Measurements from ENCODE around the gene FADS1. TPM values are rescaled to one million over a fixed set of nuclear protein-coding genes. Genes with fewer than 3 reads are reported as not detected.

The FADS1 gene
- total and polyA plus RNA-seq, 2 of the 13 experiments (the other 11 are each of a cell fraction or from before 2014, with no cell fraction given) = 91.8 to 108 TPM

GRCh38 chr11:61794579-61794978 lies 22.2 kb downstream of the FADS1 start:
- POLR2A ChIA-PET = no interaction called here
- H4K20me1 ChIP-seq (ENCODE audit: insufficient read depth, low read length) = no peaks in the 10 kb centered on the region; the same call in 1 of the 2 replicates
- H3K4me3 ChIP-seq (replicated peaks in 1 of 3; ENCODE audit: insufficient read depth in 1 of 3, low read depth in 2 of 3, low read length in 3 of 3) = no peak overlapping the region; a peak in 1 of 6 replicates
- CTCF ChIA-PET (ENCODE audit: low intra/inter-chr PET ratio, low total read pairs) = no interaction called here
- H3K27me3 ChIP-seq (ENCODE audit: control insufficient read depth in 1 of 2, insufficient read depth in 2 of 2, low read length in 2 of 2) = no peaks in the 10 kb centered on the region; a peak in 1 of 5 replicates
- peaks cover 45% of the 10 kb centered on the region for H3K4me1 ChIP-seq (ENCODE audit: insufficient read depth, low read length)
- FAIRE-seq (no peak), ATAC-seq (no peak), DNase-seq (ENCODE audit: low spot score) (no peak)
- no TSS peak for BruUV-seq (replicated peaks)
- H2AFZ ChIP-seq (ENCODE audit: low read length) = no peak overlapping the region
- H3K4me2 ChIP-seq (ENCODE audit: low read depth, low read length) = peak overlapping the region; percentile 36
- in situ Hi-C loops (cut with HindIII; ENCODE audit: extremely low pct_ligation_motif_present, low pct_unique_long_range_greater_than_20kb) (loop anchor here (10.0 kb wide), 1 partner anchor 290 kb away; no protein-coding TSS in a partner anchor), intact Hi-C loops (cut with micrococcal nuclease; ENCODE audit: unreplicated experiment) (no loop called here)
- no peaks in the 10 kb centered on the region for H3K9me3 ChIP-seq (ENCODE audit: low read length)
- 91% methylated on average over 4 of the region's 4 CpGs for WGBS (ENCODE audit: low lambda C conversion rate)
- peaks cover 50% of the 10 kb centered on the region for H3K79me2 ChIP-seq (ENCODE audit: insufficient read depth, low read length)
- H3K36me3 ChIP-seq (replicated peaks in 1 of 2; ENCODE audit: control insufficient read depth in 1 of 2, insufficient read depth in 2 of 2, low read length in 2 of 2) = peaks cover 9 to 31% of the 10 kb centered on the region in 2 experiments
- H3K27ac ChIP-seq (ENCODE audit: extremely low read length, insufficient read depth, low read length) = no peak overlapping the region
- TF ChIP-seq TBL1XR1 (IDR thresholded peaks at IDR 0.05; ENCODE audit: borderline replicate concordance, low read length, partially characterized antibody) (no peak), ZSCAN29 (CRISPR knock-in tag; conservative IDR thresholded peaks at IDR 0.05) (no peak), ZNF275 (CRISPR knock-in tag; IDR thresholded peaks at IDR 0.05; ENCODE audit: borderline replicate concordance) (no peak), TSC22D2 (CRISPR knock-in tag; IDR thresholded peaks at IDR 0.05; ENCODE audit: borderline replicate concordance) (no peak), POGZ (CRISPR knock-in tag; IDR thresholded peaks at IDR 0.05) (no peak), EEA1 (CRISPR knock-in tag; IDR thresholded peaks at IDR 0.05; ENCODE audit: borderline replicate concordance) (no peak), CENPX (CRISPR knock-in tag; IDR thresholded peaks at IDR 0.05) (no peak), SNRNP70 (IDR thresholded peaks at IDR 0.05; ENCODE audit: low read depth, low read length) (no peak), NFKBIZ (CRISPR knock-in tag; IDR thresholded peaks at IDR 0.05) (no peak), ZNF317 (CRISPR knock-in tag; IDR thresholded peaks at IDR 0.05) (no peak), ZFP36L2 (CRISPR knock-in tag; IDR thresholded peaks at IDR 0.05) (no peak), TOE1 (CRISPR knock-in tag; IDR thresholded peaks at IDR 0.05) (no peak), RBM22 (optimal IDR thresholded peaks at IDR 0.05; ENCODE audit: low read length) (no peak), ZNF784 (CRISPR knock-in tag; IDR thresholded peaks at IDR 0.05; ENCODE audit: borderline replicate concordance) (no peak), ZNF136 (CRISPR knock-in tag; IDR thresholded peaks at IDR 0.05; ENCODE audit: low read depth) (no peak)
- H3K9ac ChIP-seq (ENCODE audit: insufficient read depth, low read depth, low read length) = peak overlapping the region; percentile 41; the same call in 1 of the 2 replicates

Data from HepG2 (cell line).